GM19395 (cell line): Measurements from ENCODE around the gene PRKCD.
"Not testable (repeated sequence)": the region's sequence is repeated elsewhere in the genome, so short reads cannot be mapped to it uniquely, and the experiment has no call there.

Source experiments
- ATAC-seq: cut with Tn5 transposase; IDR thresholded peaks from one replicate; pipeline ENCODE4 v1.9.1; 2021; ENCODE audit warnings: mild to moderate bottlenecking, moderate library complexity; ENCODE audit not compliant: unreplicated experiment

The PRKCD gene

DNA sequence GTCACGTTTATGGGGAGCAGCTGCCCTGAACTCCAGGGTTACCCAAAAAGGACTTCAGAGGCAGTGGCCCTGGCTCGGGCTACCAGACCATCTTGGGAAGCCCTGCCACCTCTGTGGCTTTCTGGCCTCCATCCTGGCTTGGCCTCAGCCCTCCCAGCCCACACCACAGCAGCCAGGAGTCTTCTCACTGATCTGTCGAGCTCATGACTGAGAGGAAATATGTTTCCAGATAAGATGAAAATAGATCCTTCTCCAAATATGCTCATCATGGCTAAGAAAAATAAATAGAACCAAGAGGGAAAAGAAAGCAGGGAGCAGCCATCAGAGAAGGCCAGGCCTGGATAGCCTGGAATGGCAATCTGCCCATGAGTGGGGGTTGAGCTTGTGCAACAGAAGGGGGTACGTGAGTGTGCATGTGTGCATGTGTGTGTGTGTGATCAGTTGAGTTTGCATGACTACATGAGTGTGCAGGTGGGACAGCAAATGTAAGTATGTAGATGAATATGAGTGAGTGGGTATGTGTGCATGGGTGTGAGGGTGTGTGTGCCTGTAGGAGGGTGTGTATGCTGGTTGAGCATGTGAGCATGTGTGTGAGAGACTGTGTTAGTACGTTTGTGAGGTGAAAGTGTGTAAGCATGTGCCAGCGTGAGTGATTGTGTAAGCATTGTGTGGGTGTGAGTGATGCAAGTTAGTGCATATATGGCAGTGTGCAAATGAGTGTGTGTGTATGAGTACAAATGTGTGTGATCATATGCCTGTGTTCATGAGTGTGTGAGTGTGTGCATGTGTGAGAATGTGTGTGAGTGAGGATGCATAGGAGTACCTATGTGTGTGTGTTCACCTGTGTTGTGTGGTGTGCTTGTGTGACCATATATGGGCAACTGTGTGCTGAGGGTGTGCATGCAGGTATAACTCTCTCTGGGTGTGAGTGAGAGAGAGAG lies 20.8 kb upstream of the PRKCD start:
- no peak for ATAC-seq

- no peak for ATAC-seq
Observed at GRCh38 chr3:53140847-53141845, 19.9 kb upstream of the PRKCD start.

DNA sequence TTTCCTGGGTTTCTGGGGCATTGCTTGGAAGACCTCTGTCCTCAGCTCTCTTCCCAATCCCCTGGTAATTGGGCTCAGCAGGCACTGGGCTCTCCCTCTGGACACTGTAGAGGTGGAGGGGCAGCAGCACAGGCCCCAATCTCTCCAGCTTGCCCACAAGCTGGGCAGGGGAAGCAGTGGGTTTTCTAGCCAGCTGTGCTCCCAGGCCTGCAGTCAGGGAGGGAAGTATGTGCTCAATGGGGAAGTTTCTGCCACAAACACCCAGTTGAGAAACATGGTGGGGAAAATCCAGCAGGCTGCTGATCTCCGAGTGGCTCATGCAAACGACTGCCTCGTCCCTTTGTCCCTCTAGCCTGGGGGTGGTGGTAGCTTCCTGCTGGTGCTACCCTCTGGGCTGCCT lies 18.0 kb upstream of the PRKCD start:
- no peak for ATAC-seq

DNA sequence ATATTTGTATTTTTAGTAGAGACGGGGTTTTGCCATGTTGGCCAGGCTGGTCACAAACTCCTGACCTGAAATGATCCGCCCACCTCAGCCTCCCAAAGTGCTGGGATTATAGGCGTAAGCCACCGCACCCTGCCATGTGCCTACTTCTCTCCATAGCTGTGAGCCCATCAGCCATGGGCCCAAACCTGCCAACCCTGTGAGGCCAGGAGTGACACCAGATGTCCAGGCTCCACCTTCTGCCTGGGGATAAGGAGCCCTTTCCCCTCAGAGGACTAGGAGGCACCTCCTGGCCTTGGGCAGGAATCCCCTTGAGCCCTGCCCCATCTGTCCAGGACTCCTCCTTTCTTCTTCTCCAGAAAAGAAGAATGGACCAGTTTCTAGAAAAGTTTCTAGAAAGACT lies 16.6 kb upstream of the PRKCD start:
- no peak for ATAC-seq

DNA sequence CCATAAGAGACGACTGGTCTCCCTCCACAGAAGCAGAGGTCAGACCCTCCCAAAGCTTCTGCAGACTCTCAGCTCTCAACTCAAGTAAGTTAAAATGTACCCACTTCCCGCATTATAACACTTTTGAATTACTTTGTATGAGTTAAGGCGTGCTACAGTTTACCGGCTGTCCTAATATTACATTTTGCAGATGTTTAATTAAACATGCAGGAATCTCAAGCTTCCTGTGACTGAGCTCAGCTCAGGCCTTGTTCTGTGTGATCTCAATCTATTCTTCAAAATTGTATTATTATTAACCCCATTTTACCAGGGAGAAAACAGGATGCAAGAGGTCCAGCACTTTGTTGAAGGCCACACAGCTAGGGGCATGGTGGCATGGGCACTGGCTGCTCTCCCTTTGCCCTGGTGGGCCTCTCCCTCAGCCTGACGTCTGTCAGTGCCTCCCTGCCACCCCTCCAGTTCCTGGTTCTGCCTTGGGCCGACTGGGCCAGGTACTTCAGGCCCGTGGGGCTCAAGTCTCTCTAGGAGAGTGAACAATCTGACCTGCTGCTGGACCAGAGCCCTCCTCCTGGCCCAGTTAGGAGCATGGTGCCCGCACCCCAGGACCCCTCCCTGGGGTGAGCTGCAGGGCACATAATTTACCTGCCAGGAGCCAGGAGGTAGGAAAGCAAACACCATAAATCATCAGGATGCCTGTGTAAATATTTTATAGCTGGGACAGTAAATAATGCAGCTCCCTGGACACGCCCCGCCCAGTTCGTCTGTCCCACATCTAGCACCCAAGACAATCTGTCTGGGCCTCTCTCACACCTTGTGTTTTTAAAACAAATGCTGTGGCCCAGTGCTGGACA lies 15.9 kb upstream of the PRKCD start:
- ATAC-seq = no peak

DNA sequence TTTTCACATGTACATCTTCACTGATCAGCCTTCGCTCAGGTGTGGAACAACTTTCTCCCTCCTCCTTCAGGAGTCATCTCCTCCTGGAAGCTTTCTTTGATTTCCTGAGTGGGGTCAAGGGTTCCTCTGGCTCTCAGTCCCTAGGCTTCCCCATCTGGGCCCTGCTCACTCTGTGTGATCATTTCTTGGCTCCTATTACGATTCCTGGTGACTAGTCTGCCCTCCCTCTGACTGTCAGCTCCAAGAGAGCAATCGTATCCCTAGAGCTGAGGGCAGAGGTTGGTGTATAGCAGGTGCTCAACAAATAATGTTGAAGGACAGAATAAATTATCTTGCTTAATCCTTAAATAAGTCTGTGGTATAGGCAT lies 15.3 kb upstream of the PRKCD start:
- no peak for ATAC-seq

- ATAC-seq = no peak
Observed at GRCh38 chr3:53146319-53146891, 14.6 kb upstream of the PRKCD start.

GRCh38 chr3:53147151-53147902 lies 13.7 kb upstream of the PRKCD start:
- ATAC-seq = no peak

- no peak for ATAC-seq
Observed at GRCh38 chr3:53147903-53148400, 13.1 kb upstream of the PRKCD start.

GRCh38 chr3:53149006-53149690 lies 11.9 kb upstream of the PRKCD start:
- no peak for ATAC-seq

GRCh38 chr3:53149699-53150098 lies 11.3 kb upstream of the PRKCD start:
- no peak for ATAC-seq

- ATAC-seq = no peak
Observed at GRCh38 chr3:53150247-53151085, 10.5 kb upstream of the PRKCD start.

- ATAC-seq = not testable (repeated sequence)
Observed at GRCh38 chr3:53151086-53151438, 9.9 kb upstream of the PRKCD start.

GRCh38 chr3:53151465-53151864 lies 9.5 kb upstream of the PRKCD start:
- ATAC-seq = no peak

GRCh38 chr3:53151870-53152660 lies 8.9 kb upstream of the PRKCD start:
- ATAC-seq = no peak

- no peak for ATAC-seq
Observed at GRCh38 chr3:53153264-53153823, 7.7 kb upstream of the PRKCD start.

GRCh38 chr3:53153980-53154379 lies 7.0 kb upstream of the PRKCD start:
- ATAC-seq = no peak
